Mucosa of gallbladder (tissue), 1 donor: ENCODE data around the gene RPE. TPM values are rescaled to one million over a fixed set of nuclear protein-coding genes. Genes with fewer than 3 reads are reported as not detected.

Source experiments
- DNase-seq: peaks from one replicate; pipeline ENCODE4 v3.0.0-alpha.2; 2020; ENCODE audit warnings: low spot score
- total RNA-seq: library from RNA; stranded (reverse); gene quantifications from one replicate; pipeline ENCODE4 v1.2.1, GENCODE V29; 2021
- donor health status: DM: no; HTN: no; CAD: no.

RPE gene
- total RNA-seq, 1 donor from 2014 or later, result 53.1 TPM

GRCh38 chr2:210000464-210001324 is 1.7 kb upstream of the RPE start:
- no peak for DNase-seq

- no peak for DNase-seq
Measured at GRCh38 chr2:210003359-210003758, 921 bp downstream of the RPE start.

GRCh38 chr2:210004881-210005280 is 2.4 kb downstream of the RPE start:
- no peak for DNase-seq

- DNase-seq, result no peak
Measured at GRCh38 chr2:210007895-210008294, 5.5 kb downstream of the RPE start.

GRCh38 chr2:210009126-210009525 is 6.7 kb downstream of the RPE start:
- DNase-seq, result no peak

GRCh38 chr2:210009896-210010295 is 7.5 kb downstream of the RPE start:
- no peak for DNase-seq

- DNase-seq, result no peak
Measured at GRCh38 chr2:210020138-210020537, 17.7 kb downstream of the RPE start.

GRCh38 chr2:210022824-210023223 is 20.4 kb downstream of the RPE start:
- DNase-seq, result no peak

- DNase-seq, result no peak
Measured at GRCh38 chr2:210027608-210028007, 25.2 kb downstream of the RPE start.

- no peak for DNase-seq
Measured at GRCh38 chr2:210028178-210028577, 25.7 kb downstream of the RPE start.

- no peak for DNase-seq
Measured at GRCh38 chr2:210034087-210034683, 31.7 kb downstream of the RPE start.

GRCh38 chr2:210035679-210036078 is 33.2 kb downstream of the RPE start:
- DNase-seq, result no peak

- no peak for DNase-seq
Measured at GRCh38 chr2:210038078-210038477, 35.6 kb downstream of the RPE start.

GRCh38 chr2:210046851-210047500 is 44.5 kb downstream of the RPE start:
- DNase-seq, result no peak

GRCh38 chr2:210049831-210050230 is 47.4 kb downstream of the RPE start:
- no peak for DNase-seq

- DNase-seq, result no peak
Measured at GRCh38 chr2:210050885-210051284, 48.4 kb downstream of the RPE start.

GRCh38 chr2:210054696-210055095 is 52.3 kb downstream of the RPE start:
- DNase-seq, result no peak

GRCh38 chr2:210055825-210056224 is 53.4 kb downstream of the RPE start:
- no peak for DNase-seq

GRCh38 chr2:210063306-210063705 is 60.9 kb downstream of the RPE start:
- DNase-seq, result no peak
